GM21447 (cell line): ENCODE measurements around the gene RALB.

Source experiments
- ATAC-seq: cut with Tn5 transposase; IDR thresholded peaks from one replicate; pipeline ENCODE4 v1.9.1; 2021; ENCODE audit not compliant: unreplicated experiment

Gene RALB

DNA sequence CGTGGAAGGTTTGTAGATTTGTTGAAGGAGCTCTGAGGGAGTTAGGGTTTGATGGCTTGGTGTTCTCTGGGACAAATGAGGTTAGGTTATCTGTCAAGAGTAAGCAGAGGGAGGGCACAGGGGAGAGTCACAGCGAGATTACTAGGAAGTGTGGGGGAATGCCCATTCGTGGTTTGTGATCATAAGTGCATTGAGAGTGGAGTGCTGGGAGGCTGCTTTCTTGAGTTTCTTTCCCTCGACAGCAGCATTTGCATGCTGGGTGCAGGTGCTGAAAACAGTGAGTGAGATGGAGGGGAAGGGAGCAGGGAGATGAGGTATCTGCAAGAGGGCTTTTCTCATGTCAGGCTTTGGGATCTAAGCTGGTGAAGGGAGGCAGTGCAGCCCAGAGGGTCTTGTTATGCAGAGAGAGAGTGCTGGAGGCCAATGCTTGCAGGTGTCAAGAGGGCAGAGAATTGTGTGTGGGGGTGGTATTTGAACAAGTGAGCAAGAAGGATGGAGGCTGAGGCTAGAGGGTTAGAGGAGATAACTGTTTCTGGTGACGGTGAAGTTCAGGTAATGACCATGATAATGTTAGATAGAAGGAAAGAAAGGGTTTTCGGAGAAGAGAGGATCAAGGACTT, 8.8 kb downstream of the RALB start:
- ATAC-seq = peak; percentile 89

DNA sequence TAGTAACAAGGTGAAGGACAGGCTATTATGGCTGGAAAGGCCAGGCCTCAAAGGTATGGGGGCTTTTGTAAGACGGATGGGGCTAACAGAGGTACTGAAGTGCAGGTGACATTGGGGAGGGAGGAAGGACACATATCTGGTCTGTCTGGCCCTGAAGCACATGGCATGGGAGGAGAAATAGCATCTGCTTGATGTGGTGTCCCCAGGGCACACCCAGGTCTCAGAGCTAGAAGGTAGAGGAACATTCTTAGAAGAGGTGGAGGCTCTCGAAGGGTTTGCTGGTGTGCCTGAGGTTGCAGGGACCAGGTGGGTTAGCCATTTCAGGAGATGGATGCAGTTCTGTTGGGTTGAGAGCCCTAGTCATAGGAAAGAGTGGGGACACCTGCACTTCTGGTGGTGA, 9.5 kb downstream of the RALB start:
- ATAC-seq = no peak

DNA sequence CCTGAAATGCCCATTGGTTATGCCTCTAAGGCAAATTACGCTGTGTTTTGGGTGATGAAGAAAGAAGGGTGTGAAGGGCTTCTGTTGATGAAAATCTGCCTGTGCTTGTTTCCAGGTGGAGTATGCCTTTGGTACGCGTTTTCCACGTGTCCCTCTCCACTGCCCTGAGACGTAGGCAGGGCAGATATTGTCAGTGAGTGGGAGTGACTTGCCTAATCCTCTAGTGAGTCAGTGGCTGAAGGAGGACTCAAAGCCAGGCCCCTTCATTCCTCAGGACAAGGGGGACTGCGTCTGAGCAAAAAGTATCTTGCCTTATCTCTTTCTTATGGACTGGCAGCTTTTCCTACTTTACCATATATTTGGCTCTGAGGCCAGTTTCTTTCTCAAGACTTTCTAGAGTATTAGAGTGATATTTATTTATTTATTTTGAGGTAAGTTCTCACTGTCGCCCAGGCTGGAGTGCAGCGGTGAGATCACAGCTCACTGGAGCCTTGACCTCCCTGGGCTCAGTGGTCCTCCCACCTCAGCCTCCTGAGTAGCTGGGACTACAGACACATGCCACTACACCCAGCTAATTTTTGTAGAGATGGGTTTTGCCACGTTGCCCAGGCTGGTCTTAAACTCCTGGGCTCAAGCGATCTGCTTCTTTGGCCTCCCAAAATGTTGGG, 10.2 kb downstream of the RALB start:
- no peak for ATAC-seq

DNA sequence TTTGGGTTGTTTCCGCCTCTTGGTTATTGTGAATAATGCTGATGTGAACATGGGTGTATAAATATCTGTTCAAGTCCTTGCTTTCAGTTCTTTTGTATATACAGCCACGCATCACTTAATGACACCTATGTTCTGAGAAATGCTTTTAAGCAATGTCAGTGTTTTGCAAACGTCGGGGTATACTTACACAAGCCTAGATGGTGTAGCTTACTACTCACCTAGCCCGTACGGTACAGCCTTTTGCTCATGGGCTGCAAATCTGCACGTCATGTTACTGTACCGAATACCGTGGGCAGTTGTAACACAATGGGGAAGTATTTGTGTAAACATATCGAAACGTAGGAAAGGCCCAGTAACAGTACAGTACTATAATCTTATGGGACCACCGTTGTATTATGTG, 12.4 kb downstream of the RALB start:
- ATAC-seq = peak; percentile 46

DNA sequence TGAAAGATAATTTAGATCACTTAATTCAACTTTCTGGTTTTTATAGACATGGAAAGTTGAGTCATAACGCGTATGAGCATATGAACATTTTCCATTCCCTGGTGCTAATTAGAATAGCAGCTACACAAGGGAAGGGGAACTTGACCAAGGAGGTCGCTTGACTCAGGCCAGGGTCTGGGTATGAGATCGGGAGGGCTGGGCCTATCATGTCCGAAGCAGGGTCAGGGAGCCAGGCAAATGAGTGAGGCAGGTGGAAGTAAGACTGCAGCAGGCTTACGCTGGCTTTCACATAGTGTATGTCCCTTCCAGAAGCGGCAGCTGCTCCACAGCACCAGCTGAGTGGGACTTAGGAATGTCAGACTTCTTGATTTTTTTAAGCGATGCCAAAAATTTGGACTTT, 14.7 kb downstream of the RALB start:
- ATAC-seq = no peak

DNA sequence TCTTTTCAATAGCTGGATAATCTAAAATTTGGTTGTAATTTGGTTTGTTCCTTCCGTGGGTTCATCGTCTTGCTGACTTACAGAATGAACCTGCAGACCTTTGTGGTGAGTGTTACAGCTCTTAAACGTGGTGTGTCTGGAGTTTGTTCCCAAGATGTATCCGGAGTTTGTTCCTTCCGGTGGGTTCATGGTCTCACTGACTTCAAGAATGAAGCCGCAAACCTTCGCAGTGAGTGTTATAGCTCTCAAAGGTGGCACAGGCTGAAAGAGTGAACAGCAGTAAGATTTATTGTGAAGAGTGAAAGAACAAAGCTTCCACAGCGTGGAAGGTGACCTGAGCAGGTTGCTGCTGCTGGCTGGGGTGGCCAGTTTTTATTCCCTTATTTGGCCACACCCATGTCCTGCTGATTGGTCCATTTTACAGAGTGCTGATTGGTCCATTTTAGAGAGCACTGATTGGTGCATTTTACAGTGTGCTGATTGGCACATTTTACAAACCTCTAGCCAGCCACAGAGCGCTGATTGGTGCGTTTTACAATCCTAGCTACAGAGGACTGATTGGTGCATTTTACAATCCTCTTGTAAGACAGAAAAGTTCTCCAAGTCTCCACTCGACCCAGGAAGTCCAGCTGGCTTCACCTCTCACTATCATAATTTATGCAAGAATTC, 16.6 kb downstream of the RALB start:
- ATAC-seq = no peak

DNA sequence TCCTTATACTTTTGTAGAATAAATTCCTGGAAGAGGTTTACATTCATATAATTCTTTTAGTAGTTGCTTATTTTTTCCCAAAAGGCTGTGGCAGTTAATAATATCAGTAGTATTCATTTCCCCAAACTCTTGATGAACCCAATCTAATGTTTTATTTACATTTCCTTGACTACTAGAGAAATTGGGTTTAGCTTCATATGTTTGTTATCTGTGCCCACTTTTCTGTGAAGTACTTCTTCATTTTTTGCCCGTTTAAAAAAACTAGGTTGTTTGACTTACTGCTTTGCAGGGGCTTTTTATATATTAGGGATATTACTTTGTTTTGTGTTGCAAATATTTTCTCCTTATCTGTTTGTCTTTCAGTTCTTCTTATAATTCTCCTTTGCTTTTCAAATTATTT, 17.2 kb downstream of the RALB start:
- no peak for ATAC-seq

DNA sequence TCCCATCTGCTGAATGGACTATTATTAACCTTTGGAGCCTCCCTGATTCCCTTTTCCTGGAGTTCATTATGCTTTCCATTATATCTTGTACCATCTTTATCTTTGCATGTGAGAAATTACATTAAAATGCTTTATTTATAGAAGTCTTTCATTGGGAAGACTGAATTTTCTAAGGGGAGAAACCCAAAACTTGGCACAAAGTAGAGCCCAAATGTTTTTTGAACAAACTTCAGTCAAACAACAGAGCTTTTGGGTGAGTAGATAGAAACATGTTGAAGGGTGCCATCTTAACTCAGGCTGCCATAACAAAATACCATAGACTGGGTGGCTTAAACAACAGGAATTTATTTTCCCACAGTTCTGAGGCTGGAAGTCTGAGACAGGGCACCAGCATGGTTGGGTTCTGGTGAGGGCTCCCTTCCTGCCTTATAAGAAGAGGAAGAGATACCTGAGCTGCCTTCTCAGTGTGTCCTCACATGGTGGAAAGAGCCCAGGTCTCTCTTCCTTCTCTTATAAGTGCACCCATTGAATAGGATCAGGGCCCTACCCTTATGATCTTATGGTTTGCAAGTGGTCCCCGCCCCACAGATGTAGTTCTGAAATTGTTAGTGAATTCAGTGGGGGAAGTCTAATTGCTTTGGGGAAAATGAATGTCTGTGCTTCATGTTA, 19.2 kb downstream of the RALB start:
- ATAC-seq = no peak

DNA sequence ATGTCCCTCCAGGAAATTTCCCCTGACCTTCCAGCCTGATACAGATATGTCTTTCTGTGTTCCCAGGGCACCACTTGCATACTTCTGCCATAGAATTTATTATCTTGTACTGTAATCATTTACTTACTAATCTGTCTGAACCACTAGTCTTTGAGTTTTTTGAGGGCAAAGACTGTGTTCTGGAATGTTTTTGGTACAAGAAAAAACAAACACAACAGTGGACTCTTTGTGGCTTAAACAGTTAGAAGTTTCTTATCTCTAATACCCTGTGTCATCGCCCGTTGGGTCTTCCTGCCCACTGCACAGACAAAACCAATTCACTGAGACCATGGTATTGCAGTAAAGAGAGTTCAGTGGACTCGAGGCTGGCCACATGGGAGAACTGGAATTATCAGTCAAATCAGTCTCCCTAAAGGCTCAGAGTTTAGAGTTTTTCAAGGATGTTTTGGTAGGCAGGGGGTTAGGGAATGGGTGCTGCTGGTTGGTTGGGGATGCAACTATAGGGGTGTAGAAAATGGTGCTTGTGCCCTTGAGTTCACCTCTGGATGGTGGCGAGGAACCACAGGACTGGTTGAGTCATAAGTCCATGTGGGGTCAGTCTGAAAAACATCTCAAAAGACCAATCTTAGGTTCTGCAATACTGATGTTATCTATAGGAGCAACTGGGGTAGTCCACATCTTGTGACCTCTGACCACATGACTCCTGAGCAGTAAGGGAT, 20.3 kb downstream of the RALB start:
- ATAC-seq = no peak

DNA sequence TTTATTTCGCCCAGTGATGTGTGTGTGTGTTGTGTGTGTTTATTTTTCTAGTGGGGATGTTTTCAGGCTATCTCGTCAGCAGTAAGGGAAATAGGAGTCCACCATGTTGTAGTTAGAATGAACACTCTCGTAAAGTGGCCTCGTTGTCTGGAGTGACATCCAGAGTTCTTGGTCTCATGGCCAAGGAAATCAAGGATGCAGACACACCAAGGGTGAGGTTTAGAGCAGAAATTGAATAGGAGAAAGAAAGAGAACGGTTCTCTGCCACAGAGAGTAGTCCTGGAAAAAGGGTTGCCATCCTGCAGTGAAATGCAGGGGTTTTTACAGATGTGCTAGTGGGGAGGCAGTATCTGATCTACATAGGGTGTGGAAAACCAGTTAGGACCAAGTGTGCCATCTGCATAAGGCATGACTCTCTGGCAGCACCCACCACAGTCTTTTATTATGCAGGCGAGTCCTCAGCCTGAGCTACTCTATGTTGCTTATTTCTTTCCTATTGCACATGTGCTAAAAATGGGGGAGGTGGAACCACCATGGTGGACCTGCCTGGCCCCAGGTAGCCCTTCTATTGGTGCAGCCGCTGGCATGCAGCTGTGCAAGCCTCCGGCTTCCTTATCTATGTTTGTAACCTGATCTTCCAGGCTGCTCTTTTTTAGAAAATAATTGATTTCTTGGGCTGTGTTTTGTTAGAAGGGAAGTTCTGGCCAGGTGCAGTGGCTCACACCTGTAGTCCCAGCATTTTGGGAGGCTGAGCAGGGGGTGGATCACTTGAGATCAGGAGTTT, 23.2 kb downstream of the RALB start:
- no peak for ATAC-seq

DNA sequence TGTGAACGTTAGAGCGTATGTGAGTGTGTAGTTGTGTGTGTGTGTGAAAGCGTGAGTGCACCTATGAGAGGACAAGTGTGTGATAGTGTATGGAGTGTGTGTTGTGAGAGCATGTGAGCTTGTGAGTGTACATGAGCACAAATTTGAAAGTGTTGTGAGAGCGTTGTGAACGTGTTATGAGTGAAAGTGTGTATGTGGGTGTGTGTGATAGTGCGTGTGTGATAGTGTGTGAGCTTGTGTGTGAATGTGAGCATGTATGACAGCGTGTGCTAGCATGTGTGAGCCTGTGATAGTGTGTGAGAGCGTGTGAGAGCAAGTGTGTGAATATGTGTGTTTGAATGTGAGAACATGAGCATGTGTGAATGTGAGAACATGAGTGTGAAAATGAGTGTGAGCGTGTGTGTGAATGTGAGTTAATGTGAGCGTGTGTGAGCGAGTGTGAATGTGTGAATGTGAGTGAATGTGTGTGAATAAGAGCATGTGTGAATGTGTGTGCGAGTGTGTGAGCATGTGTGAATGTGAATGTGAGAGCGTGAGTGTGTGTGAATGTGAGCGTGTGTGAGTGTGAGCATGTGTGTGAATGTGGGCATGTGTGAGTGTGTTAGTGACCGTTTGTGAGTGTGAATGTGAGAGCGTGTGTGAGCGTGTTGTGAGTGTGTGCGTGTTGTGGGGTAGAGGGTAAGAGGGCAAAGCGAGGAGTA, 25.0 kb downstream of the RALB start:
- no peak for ATAC-seq

DNA sequence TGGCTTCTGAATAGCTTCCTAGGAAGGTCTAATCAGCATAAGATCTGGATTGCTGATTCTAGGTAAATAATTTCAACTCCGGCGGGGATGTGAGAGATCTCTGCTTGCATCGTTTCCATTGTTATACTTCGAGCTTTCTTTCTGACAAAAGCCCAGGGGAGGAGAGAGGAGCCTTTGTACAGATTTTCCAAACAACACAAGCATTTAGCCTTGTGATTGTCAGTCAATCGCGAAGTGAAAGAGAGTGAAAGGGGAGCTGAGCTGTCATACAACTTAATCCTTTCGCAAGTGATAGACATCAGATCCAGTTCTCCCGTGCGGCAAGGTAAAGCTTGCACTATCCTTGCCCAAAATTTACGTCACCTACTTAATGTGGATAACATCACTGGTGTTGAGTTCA, 26.2 kb downstream of the RALB start:
- no peak for ATAC-seq

DNA sequence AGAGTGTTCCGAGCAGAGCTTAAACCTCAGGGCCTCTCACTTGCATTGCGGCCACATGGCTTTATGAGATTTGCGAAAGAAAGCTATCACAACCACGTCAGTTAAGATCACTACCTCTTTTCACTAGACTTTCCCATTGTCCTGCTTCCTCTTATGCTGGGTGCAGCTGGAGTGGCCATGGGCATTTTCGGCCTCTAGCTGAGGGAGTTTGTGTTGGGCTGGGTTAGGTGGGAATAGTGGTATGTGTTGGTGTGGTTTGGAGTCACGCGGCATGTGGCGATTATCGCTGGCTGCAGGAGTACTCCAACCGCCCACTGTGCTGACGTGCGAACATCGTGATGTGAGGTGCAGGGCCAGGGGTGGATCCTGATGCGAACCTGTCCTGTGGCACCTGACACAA, 27.1 kb downstream of the RALB start:
- ATAC-seq = no peak

DNA sequence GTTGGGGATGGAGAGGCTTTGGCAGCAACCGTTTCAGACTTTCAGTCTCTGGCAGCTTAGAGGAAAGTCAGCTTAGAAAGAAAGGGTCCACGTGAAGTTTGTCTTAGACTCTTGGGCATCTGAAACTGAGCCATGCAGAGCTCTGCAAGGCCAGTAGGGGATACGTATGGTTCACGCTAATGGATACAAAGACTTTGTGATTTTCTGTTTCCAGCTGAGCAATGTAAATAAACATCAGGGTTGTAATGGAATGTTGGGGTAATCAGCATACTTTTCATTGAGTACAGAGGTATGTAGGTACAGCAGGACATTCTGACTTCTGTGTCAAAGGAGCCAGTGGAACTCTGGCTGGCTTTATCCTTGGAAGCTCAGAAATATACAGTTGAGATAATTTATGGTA, 31.0 kb downstream of the RALB start:
- no peak for ATAC-seq

DNA sequence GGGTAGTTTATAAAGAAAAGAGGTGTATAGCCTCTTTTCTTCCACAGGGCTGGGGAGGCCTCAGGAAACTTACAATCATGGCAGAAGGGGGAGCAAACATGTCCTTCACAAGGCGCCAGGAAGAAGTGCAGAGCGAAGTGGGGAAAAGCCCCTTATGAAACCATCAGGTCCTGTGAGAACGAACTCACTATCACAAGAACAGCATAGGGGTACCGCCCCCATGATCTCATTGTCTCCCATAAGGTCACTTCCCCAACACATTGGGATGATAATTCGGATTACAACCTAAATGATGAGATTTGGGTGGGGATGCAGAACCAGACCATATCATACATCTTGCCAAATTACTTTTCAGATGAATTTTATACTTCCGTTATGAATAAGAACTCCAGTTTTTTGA, 32.4 kb downstream of the RALB start:
- ATAC-seq = no peak

DNA sequence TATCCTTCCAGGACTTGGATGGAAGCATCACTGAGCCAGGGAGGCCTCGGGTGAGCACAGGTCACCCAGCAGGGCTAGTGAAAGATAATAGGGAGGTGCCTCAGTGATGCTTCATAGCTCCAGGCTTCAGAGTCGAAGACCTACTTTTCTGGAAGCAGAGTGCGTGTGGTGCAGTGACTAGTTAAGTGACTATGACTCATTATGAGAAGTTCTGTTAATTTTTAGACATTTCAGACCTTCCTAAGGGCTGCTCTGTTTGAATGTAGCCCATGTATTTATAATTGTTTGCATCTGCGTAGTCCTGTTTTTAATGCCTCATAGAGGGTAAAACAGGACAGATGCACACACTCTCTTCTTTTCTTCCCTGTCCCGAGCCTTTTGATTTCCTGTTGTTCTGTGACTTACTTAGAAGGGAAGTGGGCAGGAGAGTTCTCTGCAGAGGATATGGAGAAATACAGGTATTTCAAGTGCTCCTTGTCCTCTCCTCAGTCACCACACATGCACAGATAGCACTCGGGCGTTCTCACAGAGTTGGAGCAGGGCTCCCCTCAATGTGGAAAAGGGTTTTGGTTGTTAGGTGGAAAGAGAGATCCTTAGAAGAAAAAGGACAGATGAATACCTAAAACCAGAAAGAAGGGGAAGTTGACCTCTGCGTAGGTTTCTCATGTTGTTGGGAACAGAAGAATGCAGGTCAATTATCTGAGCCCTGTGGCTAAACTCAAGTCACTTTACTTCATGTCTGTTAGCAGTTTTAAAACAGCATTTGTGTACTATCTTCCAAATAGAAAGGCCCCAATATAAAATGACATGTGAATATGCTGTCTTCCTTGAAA, 34.7 kb downstream of the RALB start:
- ATAC-seq = peak; percentile 97

DNA sequence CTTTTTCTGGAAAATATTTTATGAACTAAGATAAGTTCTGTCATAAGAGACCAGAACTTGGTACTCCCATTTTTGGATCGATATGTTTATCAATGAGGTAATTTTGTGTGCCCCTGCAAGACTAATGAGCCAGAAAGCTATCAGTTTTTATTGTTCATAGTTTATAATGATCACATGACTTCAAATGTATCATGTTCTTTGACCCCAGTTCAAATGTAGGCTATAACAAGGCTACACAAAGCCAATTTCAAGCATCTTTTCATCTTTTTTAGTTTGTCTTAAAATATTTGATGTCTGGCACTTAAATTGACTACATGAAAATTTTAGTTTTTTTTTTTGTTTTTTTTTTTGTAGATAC, 35.3 kb downstream of the RALB start:
- no peak for ATAC-seq

DNA sequence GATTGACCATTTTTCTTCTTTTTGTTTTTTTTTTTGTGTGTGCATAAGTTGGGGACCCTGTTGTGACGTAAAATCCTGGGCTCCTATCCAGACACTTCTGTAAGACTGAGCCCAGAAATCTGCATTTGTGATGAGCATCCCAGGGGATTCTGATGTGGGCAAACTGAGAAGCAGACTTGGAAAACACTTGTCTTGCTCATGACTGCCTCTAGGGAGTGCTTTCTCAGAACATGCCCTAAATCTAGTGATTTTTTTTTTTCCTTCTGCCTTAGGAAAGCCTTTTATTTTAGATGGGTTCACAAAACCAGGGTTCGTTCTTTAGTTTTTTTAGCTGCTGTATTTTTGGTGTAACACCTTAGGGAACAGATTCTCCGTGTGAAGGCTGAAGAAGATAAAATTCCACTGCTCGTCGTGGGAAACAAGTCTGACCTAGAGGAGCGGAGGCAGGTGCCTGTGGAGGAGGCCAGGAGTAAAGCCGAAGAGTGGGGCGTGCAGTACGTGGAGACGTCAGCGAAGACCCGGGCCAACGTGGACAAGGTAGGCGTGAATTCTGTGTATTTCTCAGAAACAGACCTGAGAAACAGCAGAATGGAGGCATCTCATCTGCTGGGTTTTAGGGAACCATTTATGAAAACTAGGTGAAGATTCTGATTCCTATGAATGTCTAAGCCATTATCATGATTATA, 36.7 kb downstream of the RALB start:
- ATAC-seq = no peak

DNA sequence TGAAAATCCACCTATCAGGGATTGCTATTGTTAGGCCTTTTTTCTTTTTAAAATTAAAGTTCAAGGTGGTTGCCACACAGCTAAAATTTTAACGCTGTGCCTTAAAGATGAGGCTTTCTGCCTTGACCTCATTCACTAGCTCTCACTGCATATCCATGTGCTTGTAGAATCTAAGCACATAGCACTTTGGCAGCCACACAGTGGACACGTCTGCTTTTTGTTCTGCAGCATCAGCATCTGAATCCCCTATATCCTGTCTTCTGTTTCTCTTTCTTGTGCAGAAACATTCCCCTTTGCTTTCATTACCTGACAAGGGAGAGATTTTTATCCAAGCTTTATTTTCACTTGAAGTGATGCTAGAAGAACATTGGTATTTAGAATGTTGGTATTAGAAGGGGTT, 38.1 kb downstream of the RALB start:
- no peak for ATAC-seq
